HL-60 (cell line): ENCODE measurements around the gene TMEM217.

ENCODE experiments used
- CTCF ChIP-seq: IDR thresholded peaks from one replicate; pipeline ENCODE4 v1.5.1; 2011; ENCODE audit warnings: low read length, control low read depth, inconsistent platforms; ENCODE audit not compliant: insufficient read depth
- GABPA ChIP-seq: IDR thresholded peaks from 2 replicates; pipeline ENCODE4 v1.6.1; 2012; ENCODE audit warnings: low read depth
- POLR2AphosphoS5 ChIP-seq: IDR thresholded peaks from 2 replicates; pipeline ENCODE4 v1.6.1; 2012; ENCODE audit warnings: low read depth
- REST ChIP-seq: IDR thresholded peaks from 2 replicates; pipeline ENCODE4 v1.6.1; 2012; ENCODE audit warnings: low read depth; ENCODE audit not compliant: insufficient replicate concordance

DNA sequence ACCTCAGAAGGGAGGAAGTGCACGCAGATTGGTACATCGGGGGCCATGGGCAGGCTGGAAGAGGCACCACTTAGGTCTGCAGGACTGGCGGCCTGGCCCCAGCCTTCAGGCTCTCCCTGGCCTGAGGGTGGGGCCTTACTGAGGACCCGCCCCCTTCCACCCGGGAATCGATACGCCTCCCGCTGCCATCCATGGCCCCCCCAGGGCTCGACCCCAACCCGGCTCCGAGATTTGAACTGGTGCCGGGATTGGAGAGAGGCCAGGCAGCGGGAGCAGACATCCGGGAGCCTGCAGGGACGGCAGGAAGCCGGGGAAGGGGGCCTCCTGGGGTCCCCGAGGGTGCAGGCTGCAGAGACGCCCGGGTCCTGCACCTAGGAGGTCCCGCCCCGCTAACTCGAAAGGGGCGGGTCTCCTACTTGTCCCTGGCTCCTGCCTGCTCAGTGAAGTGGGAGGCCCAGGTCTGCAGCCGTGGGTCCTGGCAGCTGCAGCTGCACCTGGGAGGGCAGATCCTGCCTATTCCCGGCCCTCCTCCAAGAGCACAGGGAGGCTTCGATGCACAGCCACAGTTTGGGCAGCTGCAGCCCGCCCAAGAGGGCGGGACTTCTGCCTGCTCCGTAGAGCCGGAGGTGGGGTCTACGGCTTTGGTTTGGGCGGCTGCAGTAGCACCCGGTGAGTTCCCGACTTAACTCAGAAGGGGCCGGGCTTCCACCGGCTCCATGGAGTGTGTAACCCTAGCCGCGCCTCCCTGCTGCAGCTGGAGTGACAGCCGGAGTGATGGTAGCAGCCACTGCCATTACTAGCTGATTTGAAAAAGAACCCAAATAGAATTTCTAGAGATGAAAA is 35.6 kb downstream of the TMEM217 start:
- TF ChIP-seq CTCF (no peak), GABPA (no peak), REST (no peak), POLR2AphosphoS5 (no peak)
